ENCODE results near the gene TEAD1.

Gene TEAD1

DNA sequence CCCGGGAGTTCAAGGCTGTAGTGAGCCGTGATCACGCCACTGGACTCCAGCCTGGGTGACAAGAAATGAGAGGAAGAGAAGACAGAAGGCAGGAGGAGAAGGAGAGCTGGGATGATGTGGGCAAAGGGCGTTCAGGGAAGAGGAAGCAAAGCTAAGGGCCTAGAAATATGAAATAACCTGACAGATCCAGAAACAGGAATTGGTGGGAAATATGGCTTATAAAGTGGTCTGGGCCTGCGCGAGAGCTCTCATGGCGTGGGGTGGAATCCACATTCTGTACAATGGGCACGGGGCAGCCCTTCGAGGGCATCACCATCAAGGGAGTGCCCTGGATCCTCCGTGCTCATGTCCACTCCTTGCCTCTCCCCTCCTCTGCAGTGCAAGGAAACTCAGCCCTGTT, 288.1 kb downstream of the TEAD1 start:
- no peak for DNase-seq

DNA sequence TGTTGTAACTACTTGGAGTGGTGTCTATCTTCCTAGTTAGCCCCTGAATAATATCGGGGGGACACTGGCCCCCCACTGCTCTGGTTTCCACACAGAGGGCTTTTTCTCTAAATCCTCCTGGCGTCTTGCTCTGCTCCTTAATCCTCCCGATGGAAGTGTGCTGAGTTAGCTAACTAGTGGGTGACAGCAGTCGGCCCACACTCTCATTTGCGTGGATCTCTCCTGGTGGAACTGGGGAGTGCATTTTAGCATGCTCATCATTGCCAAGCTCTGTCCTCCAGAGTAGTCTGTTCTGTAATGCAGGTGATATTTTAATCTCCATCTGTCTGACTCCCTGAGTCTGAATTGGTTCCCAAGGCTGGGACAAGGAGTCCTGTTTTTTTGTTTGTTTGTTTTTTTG, 288.8 kb downstream of the TEAD1 start:
- no peak for DNase-seq

DNA sequence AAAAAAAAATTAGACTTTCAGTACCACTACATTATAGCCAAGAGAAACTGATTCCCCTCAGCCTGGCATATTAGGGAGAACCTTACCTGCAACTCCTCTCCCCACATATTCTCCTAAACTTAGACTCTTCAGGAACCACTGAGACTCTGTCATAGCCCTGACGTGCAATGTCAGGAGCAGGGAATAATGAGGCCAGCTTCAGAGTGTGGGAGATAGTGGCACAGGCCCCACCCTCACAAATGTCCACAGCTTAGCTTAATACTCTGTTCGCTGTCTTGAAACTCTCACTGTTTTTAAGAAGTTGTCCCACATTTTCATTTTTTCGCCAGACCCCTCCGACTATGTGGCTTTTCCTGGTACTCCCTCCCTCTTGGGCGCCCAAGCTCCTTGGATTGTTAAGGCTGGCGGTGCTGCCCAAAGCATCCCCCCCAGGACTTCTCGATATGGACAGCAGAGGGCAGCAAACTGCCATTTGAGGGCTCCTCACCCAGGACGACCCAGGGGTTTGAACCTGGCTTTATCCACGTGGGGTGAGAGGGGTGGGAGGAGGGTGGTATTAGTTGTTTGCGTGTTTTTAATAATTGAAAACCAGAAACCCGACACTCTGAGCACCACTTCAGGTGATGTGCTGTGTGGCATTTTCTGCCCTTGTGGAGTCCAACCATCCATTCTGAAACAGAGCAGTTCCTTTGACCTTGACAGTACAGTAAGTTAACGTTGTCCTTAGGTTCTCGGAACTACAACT, 289.7 kb downstream of the TEAD1 start:
- peak; percentile 77 for DNase-seq

DNA sequence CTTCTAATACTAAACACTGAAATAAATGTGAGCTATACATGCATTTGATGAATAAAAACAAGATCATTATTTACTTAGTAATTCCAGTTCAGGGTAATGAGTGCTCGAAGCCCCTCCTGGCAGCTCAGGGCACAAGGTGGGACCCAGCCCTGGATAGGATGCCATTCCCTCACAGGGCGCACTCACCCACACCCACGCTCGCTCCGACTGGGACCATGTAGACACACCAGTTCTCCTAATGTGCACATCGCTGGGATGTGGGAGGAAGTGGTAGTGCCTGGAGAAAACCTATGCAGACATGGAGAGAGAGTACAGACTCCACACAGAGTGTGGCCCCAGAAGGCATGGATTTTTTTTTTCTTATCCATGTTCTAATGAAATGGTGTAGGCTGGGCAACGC, 290.4 kb downstream of the TEAD1 start:
- DNase-seq: no peak

DNA sequence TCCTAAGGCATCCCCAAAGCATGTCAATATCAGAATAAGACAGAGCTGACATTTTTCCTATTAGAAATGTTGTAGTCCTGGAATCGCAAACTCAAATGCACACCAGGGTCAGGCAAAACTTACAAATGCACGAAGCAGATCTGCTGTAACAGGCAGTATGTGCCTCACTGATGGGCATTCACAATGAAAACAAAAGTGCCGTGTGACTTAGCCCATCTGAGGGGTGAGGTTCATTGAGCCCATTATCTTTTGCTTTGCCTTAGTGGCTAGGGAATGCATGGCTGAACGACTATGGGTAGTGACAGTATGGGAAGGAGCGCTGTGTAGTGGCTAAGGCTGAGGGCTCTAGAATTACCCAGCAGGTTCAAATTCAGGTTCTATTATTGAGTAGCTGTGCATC, 291.8 kb downstream of the TEAD1 start:
- no peak for DNase-seq

DNA sequence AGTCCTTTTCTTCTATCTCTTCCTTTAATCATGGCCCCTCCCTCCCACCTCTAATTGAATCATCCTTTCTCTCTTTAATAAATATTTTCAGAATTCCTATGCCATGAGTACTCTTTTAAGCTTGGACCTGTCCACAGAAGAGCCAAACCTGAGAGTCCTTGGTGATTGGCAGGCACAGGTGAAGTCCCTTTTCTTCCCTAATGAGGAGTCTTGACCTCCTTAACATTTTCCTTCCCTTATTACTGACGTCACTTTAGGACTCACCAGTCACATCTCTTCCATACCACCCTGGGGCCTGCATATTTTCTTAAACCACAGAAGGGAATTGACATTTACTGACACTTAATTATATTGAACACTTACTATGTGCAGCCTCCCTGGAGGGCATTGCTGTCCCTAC, 293.9 kb downstream of the TEAD1 start:
- no peak for DNase-seq

DNA sequence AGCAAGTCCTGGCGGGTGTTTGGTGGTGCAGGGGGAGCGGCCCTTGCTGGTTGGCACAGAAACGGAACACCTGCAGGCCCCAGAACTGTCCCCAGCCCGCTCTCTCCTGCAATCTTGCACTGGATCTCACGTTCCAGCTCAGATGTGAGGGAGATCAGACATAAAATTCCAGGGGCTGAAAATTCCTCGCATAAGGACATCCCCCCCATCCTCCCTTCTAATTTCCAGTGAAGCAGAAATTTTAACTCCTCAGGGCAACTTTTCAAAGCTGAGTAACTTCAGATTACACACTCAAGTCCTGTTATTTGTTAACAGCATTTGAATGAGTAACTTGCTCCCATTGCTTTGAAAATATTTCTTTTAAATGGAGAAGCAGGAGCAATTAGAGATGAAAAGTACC, 294.6 kb downstream of the TEAD1 start:
- no peak for DNase-seq

DNA sequence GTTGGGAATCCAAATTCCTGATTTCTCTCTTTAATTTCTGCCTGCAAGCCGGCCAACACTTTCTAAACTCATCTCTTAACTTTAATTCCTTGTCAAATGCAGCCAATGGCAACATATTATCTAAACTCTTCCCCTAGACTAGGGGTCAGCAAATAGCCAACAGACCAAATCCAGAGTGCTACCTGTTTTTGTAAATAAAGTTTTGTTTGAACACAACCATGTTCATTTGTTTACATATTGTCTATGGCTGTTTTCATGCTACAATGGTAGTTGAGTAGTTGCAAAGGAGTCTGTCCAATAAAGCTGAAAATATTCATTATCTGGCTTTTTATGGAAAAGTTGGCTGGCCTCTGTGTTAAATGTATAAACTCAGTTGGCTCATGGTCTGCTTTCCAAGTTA, 297.7 kb downstream of the TEAD1 start:
- no peak for DNase-seq

DNA sequence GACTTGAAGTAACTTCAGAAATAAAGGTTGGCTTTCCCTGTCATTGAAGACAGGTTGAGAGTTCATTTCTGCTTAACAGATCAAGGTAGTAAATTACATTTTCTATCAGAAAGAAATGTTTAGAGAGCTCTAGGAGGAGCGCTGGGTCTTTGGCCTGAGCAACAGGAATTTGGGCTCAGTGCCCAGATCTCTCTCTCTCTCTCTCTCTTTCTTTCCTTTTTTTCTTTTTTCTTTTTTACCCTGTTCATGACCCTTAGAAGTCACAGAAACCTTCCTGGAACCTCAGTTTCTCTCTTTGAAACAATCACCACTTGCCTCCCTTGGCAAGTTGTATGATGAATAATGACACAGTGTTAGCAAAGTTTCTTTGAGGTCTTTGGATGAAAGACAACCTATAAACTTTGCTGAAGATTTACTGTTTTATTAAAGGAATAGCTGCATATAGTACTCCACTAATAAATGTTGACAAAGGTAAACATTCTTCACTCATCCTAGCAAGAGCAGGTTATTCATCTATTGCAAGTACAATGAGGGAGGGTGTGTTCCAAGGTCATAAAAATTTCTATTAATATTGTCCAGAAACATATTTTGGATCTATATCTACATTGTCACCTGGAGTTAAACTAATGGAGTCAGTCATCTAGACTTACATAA, 299.4 kb downstream of the TEAD1 start:
- DNase-seq: no peak

DNA sequence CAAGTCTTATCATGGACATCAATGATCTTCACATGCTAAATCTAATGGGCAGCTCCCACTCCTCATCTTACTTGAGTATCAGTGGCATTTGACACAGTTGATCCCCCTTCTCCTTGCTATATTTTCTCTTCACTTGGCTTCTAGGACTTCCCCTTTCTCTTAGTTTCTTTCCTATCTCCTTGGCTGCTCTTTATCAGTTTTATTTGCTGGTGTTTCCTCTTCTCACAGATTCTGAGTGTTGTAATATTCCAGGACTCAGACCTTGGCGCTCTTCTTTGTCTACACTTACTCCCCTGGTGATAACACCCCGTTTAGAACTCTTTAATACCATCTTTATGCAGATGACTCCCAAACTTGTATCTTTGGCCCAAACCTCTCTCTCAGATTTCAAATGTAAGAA, 301.0 kb downstream of the TEAD1 start:
- DNase-seq: no peak

DNA sequence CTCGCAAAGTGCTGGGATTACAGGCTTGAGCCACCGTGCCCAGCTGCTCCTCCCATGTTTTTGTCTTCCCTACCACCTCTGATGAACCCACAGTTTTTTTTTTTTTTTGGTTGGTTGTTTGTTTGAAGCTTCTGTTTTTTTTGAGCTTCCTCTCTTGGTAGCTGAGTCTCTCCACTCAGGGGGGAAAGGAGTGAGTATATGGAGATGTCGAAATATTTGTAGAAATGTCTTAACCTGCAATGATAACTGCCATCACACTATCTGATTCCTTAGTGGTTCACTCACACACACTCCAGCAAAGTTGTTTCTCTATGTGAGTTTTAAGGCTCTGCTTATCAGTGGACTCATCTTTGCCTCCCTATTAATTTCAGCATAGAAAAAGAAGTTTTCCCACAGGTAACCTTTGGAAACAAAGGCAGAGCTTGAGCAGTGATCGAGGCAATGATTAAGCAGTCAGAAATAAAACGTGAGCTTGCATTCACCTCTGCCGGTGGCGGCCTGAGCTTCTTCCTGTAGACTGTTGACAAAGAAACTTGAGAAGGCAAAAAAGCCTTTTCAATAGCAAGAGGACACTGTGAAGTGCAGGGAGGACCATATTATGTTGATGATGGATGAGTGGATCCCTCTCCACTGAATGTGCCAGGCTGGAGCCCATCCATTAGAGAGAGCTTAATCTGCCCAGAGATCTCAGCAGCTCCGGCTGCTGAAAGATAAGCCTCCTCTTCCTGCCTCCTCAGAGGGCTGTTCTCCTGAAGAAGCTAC, 305.9 kb downstream of the TEAD1 start:
- no peak for DNase-seq

DNA sequence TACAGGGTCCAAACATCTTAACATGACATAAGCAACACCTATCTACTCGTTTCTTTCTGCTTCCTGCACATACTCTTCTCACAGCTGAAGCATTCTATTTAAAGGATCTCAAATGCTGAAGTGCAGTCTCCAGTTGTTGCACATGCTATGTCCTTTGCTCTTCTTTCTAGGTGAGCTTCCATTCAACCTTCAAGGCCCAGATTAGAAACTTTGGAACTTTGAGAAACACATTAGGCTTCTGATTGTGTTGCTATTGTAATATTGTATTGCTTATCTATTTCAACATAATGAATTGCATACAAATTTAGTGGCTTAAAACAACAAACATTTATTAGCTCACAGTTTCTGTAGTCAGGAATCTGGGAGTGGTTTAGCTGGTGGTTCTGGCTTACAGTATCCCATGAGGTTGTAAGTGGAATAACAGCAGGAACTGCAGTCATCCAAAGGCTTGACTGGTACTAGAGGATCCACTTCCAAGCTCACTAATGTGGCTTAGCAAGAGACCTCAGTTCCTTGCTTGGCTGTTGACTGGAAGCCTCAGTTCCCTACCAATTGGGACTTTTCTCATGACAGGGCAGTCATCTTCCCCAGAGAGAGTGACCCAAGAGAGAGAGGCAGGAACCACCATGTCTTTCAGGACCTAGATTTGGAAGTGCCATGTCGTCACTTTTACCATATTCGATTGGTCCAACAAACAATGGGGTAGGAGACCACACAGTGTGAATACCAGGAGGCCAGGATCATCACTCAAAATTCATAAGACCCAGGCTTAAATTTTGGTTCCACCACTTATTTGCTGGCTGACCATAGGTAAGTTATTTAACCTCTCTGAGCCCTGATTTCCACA, 307.7 kb downstream of the TEAD1 start:
- DNase-seq: no peak

DNA sequence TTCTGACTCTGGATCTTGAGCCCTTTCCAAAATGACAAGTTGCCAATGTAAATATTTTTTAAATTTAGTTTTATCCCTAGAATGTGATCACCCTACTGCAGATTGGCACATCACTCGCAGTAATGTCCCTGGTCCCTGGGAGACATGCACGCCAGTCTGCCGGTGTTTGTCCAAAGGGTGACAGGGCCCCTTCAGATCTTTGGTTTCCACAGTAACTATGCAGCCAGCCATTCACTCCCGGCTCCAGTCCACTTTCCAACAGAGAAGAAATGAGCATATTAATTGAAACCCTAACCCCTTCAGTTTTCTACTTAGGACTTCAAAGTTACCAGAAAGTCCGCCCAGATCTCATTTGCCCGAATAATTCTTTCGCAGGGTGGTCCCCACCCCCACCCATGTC, 309.1 kb downstream of the TEAD1 start:
- DNase-seq: no peak

DNA sequence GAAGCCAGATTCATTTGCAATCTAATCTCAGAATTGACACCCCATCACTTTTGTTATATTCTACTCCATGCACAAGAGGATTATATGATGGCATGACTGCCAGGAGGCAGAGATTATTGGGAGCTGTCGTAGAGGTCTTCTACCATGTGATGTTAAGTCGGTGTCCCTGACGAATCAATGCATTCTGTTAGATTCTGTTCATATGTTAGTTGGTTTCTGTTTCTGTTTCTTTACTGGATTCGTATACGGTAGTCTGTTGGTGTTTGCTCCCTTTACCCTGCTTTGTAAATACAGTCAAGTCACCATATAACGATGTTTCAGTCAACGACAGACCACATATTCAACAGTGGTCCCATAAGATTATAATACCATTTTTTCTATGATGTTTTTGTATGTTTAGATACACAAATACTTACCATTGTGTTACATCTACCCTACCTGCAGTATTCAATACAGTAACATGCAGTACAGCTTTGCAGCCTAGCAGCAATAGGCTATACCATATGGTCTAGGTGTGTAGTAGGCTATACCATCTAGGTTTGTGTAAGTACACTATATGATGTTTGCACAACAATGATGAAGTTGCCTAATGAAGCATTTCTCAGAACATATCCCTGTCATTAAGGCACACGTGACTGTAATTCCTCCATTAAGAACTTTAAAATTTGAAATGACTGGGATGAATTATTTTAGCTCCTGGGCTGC, 312.1 kb downstream of the TEAD1 start:
- no peak for DNase-seq

DNA sequence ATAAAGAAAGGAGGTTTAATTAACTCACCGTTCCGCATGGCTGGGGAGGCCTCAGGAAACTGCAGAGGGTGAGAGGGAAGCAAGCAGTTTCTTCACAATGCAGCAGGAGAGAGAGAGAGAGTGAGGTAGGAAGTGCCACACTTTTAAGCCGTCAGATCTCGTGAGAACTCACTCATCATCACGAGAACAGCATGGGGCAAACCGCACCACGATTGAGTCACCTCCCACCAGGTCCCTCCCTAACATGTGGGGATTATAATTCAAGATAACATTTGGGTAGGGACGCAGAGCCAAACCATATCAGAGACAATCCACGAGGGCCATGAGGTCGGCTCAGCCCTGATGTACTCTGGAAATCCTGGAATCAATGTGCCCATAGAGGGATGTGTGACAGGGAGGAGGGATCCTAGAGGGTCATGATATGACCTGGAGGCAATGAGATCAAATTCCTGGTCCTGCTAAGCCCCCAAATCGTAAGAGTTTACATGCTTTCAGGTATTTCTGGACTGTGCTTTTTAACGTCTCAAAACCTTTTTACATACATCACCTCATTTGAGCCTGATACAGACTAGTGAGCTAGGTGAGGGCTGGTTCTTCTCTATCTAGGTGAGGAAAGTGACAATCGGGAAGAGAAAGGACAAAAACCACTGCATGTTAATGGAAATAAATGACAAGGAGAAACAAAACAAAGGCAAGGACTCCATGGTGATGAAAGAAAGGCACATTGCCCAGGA, 315.4 kb downstream of the TEAD1 start:
- DNase-seq: no peak

DNA sequence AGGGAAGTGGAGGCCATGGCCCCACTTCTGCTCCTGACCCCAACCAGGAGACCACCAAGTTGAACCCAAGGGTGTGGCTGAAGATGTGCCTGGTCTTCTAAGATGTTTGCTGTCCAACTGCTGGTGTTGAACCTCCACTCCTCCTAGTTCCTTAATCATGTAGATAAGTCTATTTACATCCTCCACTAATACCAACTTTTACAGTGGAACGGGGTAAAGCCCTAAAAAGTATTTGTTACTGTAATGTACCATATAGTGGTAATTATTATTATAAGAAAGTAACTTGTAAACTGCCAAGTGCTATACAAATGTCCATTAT, 315.9 kb downstream of the TEAD1 start:
- DNase-seq: no peak

DNA sequence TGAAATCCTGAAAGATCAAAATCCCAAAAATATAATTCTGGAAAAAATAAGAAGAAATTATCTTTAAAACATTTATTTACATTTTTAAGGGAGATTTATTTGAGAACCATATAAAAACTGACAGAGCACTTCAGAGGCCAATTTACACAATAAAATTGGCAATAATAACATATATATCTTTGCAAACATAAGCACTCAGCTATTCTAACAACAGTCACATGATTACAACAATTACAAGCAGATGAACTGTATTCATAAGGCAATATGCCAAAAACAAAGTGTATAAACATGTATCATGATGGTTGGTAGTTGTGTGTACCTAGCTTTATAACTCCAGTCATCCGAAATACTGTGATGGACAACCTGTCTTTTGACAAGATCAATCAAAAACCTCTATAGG, 317.2 kb downstream of the TEAD1 start:
- DNase-seq: no peak

DNA sequence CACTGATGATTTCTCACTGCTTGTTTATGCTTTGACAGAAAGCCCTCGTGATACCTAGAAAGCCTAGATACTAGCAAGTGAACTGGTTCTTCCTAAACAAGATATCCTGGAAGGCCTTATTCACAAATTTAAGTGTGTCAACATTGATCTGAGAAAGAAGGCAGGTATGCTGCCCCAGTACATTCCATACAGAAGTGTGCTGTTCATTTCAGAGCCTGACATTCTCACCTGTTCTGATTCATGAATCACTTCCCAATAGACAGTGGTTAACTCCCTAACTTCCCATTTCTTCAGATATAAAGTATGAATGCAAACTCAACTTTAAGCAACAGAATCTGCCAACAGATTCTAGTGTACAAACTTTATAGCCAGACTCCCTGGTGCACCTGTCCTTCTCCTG, 319.4 kb downstream of the TEAD1 start:
- no peak for DNase-seq
